Neural cell (in vitro differentiated cells): ENCODE results near the gene UCP2. TPM values are rescaled to one million over a fixed set of nuclear protein-coding genes. Genes with fewer than 3 reads are reported as not detected.

Experiments
- H2AFZ ChIP-seq: fragments of 200-600, 300-800 bp; sonication (generic), shearing (Covaris generic); 2 replicates; pipeline ENCODE4 v1.6.0; 2014; ENCODE audit warnings: low read depth, mild to moderate bottlenecking, antibody characterized with exemption, low read length, moderate library complexity
- H3F3A ChIP-seq: fragments of 200-600 bp; shearing (Covaris generic); 2 replicates; pipeline ENCODE4 v1.6.1; 2016; ENCODE audit warnings: mild to moderate bottlenecking, moderate library complexity, mixed read lengths, antibody characterized with exemption, low read length; ENCODE audit not compliant: insufficient read depth, poor library complexity, severe bottlenecking
- H3K27ac ChIP-seq: fragments of 200-600, 300-800 bp; sonication (generic), shearing (Covaris generic); 2 replicates; pipeline ENCODE4 v1.5.1; 2014; ENCODE audit warnings: mild to moderate bottlenecking, low read length, moderate library complexity
- H3K27me3 ChIP-seq: fragments of 300-800, 200-600 bp; sonication (generic), shearing (Covaris generic); 2 replicates; pipeline ENCODE4 v1.6.0; 2014; ENCODE audit warnings: mild to moderate bottlenecking, low read depth, low read length, moderate library complexity; ENCODE audit not compliant: insufficient read depth
- H3K36me3 ChIP-seq: fragments of 300-800, 200-600 bp; sonication (generic), shearing (Covaris generic); 2 replicates; pipeline ENCODE4 v1.5.1; 2014; ENCODE audit warnings: mild to moderate bottlenecking, antibody characterized with exemption, low read length, moderate library complexity; ENCODE audit not compliant: insufficient read depth
- H3K4me2 ChIP-seq: fragments of 300-800, 200-600 bp; sonication (generic), shearing (Covaris generic); 2 replicates; pipeline ENCODE4 v1.6.0; 2014; ENCODE audit warnings: mild to moderate bottlenecking, low read length
- H3K4me3 ChIP-seq: fragments of 300-800, 200-600 bp; sonication (generic), shearing (Covaris generic); 2 replicates; pipeline ENCODE4 v1.5.1; 2014; ENCODE audit warnings: mild to moderate bottlenecking, low read length, moderate library complexity
- H3K79me2 ChIP-seq: fragments of 200-600 bp; shearing (Covaris generic); replicated peaks from 2 replicates; pipeline ENCODE4 v1.6.0; 2014; ENCODE audit warnings: mild to moderate bottlenecking, low read length, moderate library complexity; ENCODE audit not compliant: insufficient read depth
- H3K9ac ChIP-seq: fragments of 300-800, 200-600 bp; sonication (generic), shearing (Covaris generic); 2 replicates; pipeline ENCODE4 v1.6.1; 2016; ENCODE audit warnings: mild to moderate bottlenecking, low read length, mixed read lengths
- H3K9me2 ChIP-seq: fragments of 200-600 bp; shearing (Covaris generic); 2 replicates; pipeline ENCODE4 v1.6.1; 2016; ENCODE audit warnings: mild to moderate bottlenecking, low read length, mixed read lengths; ENCODE audit not compliant: insufficient read depth
- H3K9me3 ChIP-seq: fragments of 200-600, 300-800 bp; sonication (generic), shearing (Covaris generic); 2 replicates; pipeline ENCODE4 v1.6.1; 2016; ENCODE audit warnings: mild to moderate bottlenecking, mixed run types, low read length, moderate library complexity, mixed read lengths
- H4K20me1 ChIP-seq: fragments of 200-600 bp; shearing (Covaris generic); 2 replicates; pipeline ENCODE4 v1.6.1; 2016; ENCODE audit warnings: mild to moderate bottlenecking, mixed run types; ENCODE audit not compliant: insufficient read depth
- EP300 ChIP-seq: fragments of 450-650 bp; conservative IDR thresholded peaks from 2 replicates; pipeline ENCODE4 v1.6.1; 2014; ENCODE audit warnings: antibody characterized with exemption, mild to moderate bottlenecking, moderate library complexity; ENCODE audit not compliant: poor library complexity, severe bottlenecking
- EZH2 ChIP-seq: fragments of 200-600, 300-800 bp; shearing (Covaris generic), sonication (generic); IDR thresholded peaks from 2 replicates; pipeline ENCODE4 v1.6.1; 2014; ENCODE audit warnings: antibody characterized with exemption, low read length, borderline replicate concordance, mild to moderate bottlenecking; ENCODE audit not compliant: insufficient read depth, poor library complexity, severe bottlenecking
- MXI1 ChIP-seq: fragments of 450-650 bp; conservative IDR thresholded peaks from 2 replicates; pipeline ENCODE4 v1.6.1; 2014; ENCODE audit warnings: antibody characterized with exemption, mild to moderate bottlenecking; ENCODE audit not compliant: poor library complexity, severe bottlenecking
- POLR2AphosphoS5 ChIP-seq: IDR thresholded peaks from 2 replicates; pipeline ENCODE4 v1.6.1; 2012
- RAD21 ChIP-seq: fragments of 450-650 bp; conservative IDR thresholded peaks from 2 replicates; pipeline ENCODE4 v1.6.1; 2014; ENCODE audit warnings: antibody characterized with exemption, mild to moderate bottlenecking, moderate library complexity
- SMC3 ChIP-seq: fragments of 450-650 bp; conservative IDR thresholded peaks from 2 replicates; pipeline ENCODE4 v1.6.1; 2014; ENCODE audit warnings: antibody characterized with exemption, mild to moderate bottlenecking, moderate library complexity; ENCODE audit not compliant: poor library complexity
- TAF1 ChIP-seq: IDR thresholded peaks from 2 replicates; pipeline ENCODE4 v1.6.1; 2012; ENCODE audit warnings: low read depth
- polyA plus RNA-seq: library from polyadenylated mRNA; depleted of rRNA; stranded (reverse); fragments of >200 nt; gene quantifications from 2 replicates; pipeline ENCODE4 v1.2.3, GENCODE V29; 2014
- TF ChIP-seq, protein P1 (sequence below): fragments of 450-650 bp; IDR thresholded peaks from 2 replicates; pipeline ENCODE4 v1.5.1; 2014; ENCODE audit warnings: antibody characterized with exemption, mild to moderate bottlenecking, moderate library complexity; ENCODE audit not compliant: poor library complexity, severe bottlenecking
- TF ChIP-seq, protein P2 (sequence below): IDR thresholded peaks from 2 replicates; pipeline ENCODE4 v1.6.1; 2012; ENCODE audit warnings: borderline replicate concordance

UCP2 gene
- polyA plus RNA-seq, 1 donor from 2014 or later, result not detected

DNA sequence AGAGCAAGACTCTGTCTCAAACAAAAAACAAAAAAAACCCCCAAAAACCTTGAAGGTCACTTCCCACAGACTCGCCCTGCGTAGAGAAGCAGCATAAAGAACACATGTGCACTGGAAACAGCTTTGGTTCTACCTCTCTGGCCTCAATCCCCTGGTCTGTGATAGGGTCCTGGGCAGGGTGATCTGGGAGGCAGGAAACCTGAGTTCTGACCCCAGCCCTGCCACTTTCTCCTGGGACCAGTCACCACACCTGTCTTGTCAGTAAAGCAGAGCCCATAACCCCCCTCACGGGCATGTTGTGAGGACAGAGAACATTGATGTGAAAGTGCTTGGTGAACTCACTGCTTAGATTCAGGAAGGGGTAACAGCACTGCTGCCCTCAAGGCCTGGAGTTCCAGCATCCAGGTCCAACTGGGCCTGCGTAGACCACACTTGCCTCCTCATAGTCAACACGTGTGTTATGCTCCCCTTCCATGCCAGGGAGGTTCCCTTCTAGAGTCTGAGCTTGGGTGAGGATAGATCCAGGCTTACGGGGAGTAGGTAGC is 11.4 kb downstream of the UCP2 start:
- H3K36me3 ChIP-seq, result no peaks in the 10 kb centered on the region
- no peak overlapping the region for H3K9ac ChIP-seq
- no peaks in the 10 kb centered on the region for H3K9me2 ChIP-seq
- TF ChIP-seq RAD21 (no peak), EZH2 (no peak), SMC3 (no peak), TAF1 (no peak), MXI1 (no peak)
- no peaks in the 10 kb centered on the region for H3F3A ChIP-seq
- H3K79me2 ChIP-seq, result no peaks in the 10 kb centered on the region
- no peaks in the 10 kb centered on the region for H3K27me3 ChIP-seq
- no peak overlapping the region for H3K27ac ChIP-seq
- no peaks in the 10 kb centered on the region for H4K20me1 ChIP-seq
- no peak overlapping the region for H2AFZ ChIP-seq
- no peak overlapping the region for H3K4me3 ChIP-seq
- H3K9me3 ChIP-seq, result no peaks in the 10 kb centered on the region
- H3K4me2 ChIP-seq, result no peak overlapping the region

DNA sequence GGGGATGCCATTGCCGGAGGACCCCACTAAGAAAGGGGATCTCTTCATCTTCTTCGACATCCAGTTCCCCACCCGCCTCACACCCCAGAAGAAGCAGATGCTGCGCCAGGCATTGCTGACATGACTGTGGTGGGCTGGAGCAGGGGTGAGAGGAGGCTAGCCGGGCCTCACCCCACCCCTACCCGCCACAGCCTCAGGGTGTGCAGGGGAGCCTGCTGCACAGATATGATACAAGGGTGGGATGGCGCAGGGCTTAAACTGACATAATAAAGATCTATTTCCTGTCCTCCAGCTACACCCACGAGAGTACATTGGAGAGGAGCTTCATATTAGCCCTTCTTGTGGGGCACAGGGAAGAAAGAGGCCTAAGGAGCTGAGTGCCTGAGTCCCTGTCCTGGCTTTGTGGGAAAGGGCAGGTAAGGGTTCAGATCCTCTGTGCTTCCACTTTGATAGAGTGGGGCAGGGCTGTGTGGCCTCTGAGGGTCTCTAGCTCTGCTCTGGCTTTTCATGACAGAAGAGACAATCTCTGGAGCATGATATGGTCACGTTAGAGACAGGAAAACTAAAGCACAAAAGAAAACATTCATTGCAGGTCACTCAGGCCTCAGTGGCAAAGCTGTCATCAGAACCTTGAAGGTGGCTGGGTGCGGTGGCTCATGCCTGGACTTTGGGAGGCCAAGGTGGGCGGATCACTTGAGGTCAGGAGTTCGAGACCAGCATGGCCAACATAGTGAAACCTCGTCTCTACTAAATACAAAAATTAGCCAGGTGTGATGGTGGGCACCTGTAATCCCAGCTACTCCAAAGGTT is 12.4 kb downstream of the UCP2 start:
- H3K27me3 ChIP-seq, result no peaks in the 10 kb centered on the region
- H3K9me3 ChIP-seq, result no peaks in the 10 kb centered on the region
- no peaks in the 10 kb centered on the region for H3K79me2 ChIP-seq
- no peak overlapping the region for H2AFZ ChIP-seq
- H3K4me3 ChIP-seq, result no peak overlapping the region
- TF ChIP-seq SMC3 (no peak), RAD21 (no peak), POLR2AphosphoS5 (no peak), EZH2 (no peak), MXI1 (no peak), TAF1 (no peak), EP300 (no peak)
- TF ChIP-seq, protein P1, sequence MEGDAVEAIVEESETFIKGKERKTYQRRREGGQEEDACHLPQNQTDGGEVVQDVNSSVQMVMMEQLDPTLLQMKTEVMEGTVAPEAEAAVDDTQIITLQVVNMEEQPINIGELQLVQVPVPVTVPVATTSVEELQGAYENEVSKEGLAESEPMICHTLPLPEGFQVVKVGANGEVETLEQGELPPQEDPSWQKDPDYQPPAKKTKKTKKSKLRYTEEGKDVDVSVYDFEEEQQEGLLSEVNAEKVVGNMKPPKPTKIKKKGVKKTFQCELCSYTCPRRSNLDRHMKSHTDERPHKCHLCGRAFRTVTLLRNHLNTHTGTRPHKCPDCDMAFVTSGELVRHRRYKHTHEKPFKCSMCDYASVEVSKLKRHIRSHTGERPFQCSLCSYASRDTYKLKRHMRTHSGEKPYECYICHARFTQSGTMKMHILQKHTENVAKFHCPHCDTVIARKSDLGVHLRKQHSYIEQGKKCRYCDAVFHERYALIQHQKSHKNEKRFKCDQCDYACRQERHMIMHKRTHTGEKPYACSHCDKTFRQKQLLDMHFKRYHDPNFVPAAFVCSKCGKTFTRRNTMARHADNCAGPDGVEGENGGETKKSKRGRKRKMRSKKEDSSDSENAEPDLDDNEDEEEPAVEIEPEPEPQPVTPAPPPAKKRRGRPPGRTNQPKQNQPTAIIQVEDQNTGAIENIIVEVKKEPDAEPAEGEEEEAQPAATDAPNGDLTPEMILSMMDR, result no peak
- TF ChIP-seq, protein P2, sequence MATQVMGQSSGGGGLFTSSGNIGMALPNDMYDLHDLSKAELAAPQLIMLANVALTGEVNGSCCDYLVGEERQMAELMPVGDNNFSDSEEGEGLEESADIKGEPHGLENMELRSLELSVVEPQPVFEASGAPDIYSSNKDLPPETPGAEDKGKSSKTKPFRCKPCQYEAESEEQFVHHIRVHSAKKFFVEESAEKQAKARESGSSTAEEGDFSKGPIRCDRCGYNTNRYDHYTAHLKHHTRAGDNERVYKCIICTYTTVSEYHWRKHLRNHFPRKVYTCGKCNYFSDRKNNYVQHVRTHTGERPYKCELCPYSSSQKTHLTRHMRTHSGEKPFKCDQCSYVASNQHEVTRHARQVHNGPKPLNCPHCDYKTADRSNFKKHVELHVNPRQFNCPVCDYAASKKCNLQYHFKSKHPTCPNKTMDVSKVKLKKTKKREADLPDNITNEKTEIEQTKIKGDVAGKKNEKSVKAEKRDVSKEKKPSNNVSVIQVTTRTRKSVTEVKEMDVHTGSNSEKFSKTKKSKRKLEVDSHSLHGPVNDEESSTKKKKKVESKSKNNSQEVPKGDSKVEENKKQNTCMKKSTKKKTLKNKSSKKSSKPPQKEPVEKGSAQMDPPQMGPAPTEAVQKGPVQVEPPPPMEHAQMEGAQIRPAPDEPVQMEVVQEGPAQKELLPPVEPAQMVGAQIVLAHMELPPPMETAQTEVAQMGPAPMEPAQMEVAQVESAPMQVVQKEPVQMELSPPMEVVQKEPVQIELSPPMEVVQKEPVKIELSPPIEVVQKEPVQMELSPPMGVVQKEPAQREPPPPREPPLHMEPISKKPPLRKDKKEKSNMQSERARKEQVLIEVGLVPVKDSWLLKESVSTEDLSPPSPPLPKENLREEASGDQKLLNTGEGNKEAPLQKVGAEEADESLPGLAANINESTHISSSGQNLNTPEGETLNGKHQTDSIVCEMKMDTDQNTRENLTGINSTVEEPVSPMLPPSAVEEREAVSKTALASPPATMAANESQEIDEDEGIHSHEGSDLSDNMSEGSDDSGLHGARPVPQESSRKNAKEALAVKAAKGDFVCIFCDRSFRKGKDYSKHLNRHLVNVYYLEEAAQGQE, result no peak
- H4K20me1 ChIP-seq, result no peaks in the 10 kb centered on the region
- no peak overlapping the region for H3K4me2 ChIP-seq
- H3K9ac ChIP-seq, result no peak overlapping the region
- no peak overlapping the region for H3K27ac ChIP-seq
- no peaks in the 10 kb centered on the region for H3K36me3 ChIP-seq
- H3K9me2 ChIP-seq, result no peaks in the 10 kb centered on the region
- H3F3A ChIP-seq, result no peaks in the 10 kb centered on the region
